HepG2 (cell line): Measurements from ENCODE around the gene SLC29A3. TPM values are rescaled to one million over a fixed set of nuclear protein-coding genes. Genes with fewer than 3 reads are reported as not detected.

Source experiments
- ATAC-seq: fragments of 200-7000 bp; cut with Tn5 transposase; 3 replicates; pipeline ENCODE4 v1.9.1; 2020; ENCODE audit warnings: mild to moderate bottlenecking, moderate library complexity
- BruUV-seq: library from RNA; stranded (reverse); fragments of 400-500 nt; replicated peaks from 2 replicates; lab custom pipeline; 2021; lab: Mats Ljungman, UMichigan
- CTCF ChIA-PET: fragments of 300-600 bp; formaldehyde crosslinking; extraction: SDS; loops from one replicate; lab custom pipeline; 2021; ENCODE audit warnings: low total read pairs, inconsistent platforms, low intra/inter-chr PET ratio; lab: Yijun Ruan, JAX
- POLR2A ChIA-PET: fragments of 350-600 bp; sonication (Branson Sonifier 250); formaldehyde crosslinking; loops from one replicate; lab custom pipeline; 2020; ENCODE audit warnings: antibody characterized with exemption, inconsistent platforms; lab: Yijun Ruan, JAX
- DNase-seq: peaks from one replicate; pipeline ENCODE4 v3.0.0-alpha.2; 2015; ENCODE audit warnings: low spot score
- FAIRE-seq: peaks from 3 replicates; lab custom pipeline; 2011; peaks lifted over from hg19 to GRCh38; lab: Jason Lieb, UNC
- H2AFZ ChIP-seq: one replicate; pipeline ENCODE4 v1.6.1; 2011; ENCODE audit warnings: low read length, inconsistent platforms
- H3K27ac ChIP-seq: fragments of 300-600 bp; 3 replicates; pipeline ENCODE4 v1.8.0; 2011; ENCODE audit warnings: mixed run types, mild to moderate bottlenecking, mixed read lengths, low read length, inconsistent platforms; ENCODE audit not compliant: insufficient read depth; ENCODE audit errors: extremely low read length
- H3K27me3 ChIP-seq, 2 experiments: fragments of 200-600 bp in 1 of 2; 2 replicates in 1 of 2; 3 replicates in 1 of 2; pipeline versions ENCODE4 v1.6.0 to v1.8.0; 2011; ENCODE audit warnings: low read length in 2 of 2, mild to moderate bottlenecking in 2 of 2, moderate library complexity in 2 of 2, inconsistent platforms in 1 of 2; ENCODE audit not compliant: insufficient read depth in 2 of 2, control insufficient read depth in 1 of 2
- H3K36me3 ChIP-seq, 2 experiments: fragments of 200-600 bp in 1 of 2; replicated peaks in 1 of 2; 2 replicates in 1 of 2; 3 replicates in 1 of 2; pipeline versions ENCODE4 v1.5.1 to v1.8.0; 2011; ENCODE audit warnings: low read length in 2 of 2, inconsistent platforms in 1 of 2; ENCODE audit not compliant: insufficient read depth in 2 of 2, control insufficient read depth in 1 of 2
- H3K4me1 ChIP-seq: 2 replicates; pipeline ENCODE4 v1.5.1; 2012; ENCODE audit warnings: low read length, inconsistent platforms; ENCODE audit not compliant: insufficient read depth
- H3K4me2 ChIP-seq: 2 replicates; pipeline ENCODE4 v1.6.0; 2011; ENCODE audit warnings: low read depth, low read length, inconsistent platforms
- H3K4me3 ChIP-seq, 3 experiments: fragments of 200-600 bp in 1 of 3; sonication (generic), shearing (Covaris generic) in 1 of 3; replicated peaks in 1 of 3; 2 replicates each; pipeline ENCODE4 v1.5.1; 2011 to 2016; ENCODE audit warnings: low read length in 3 of 3, inconsistent platforms in 2 of 3, low read depth in 2 of 3, mild to moderate bottlenecking in 2 of 3, control low read depth in 1 of 3, mixed read lengths in 1 of 3; ENCODE audit not compliant: insufficient read depth in 1 of 3
- H3K79me2 ChIP-seq: one replicate; pipeline ENCODE4 v1.6.1; 2011; ENCODE audit warnings: low read length, inconsistent platforms; ENCODE audit not compliant: insufficient read depth
- H3K9ac ChIP-seq: 2 replicates; pipeline ENCODE4 v1.6.0; 2011; ENCODE audit warnings: mild to moderate bottlenecking, low read depth, low read length, inconsistent platforms; ENCODE audit not compliant: insufficient read depth
- H3K9me3 ChIP-seq: 2 replicates; pipeline ENCODE4 v1.5.1; 2012; ENCODE audit warnings: mild to moderate bottlenecking, low read length
- H4K20me1 ChIP-seq: 2 replicates; pipeline ENCODE4 v1.6.0; 2011; ENCODE audit warnings: inconsistent platforms, mild to moderate bottlenecking, low read length, moderate library complexity; ENCODE audit not compliant: insufficient read depth
- ARNTL ChIP-seq: sonication (generic); formaldehyde crosslinking; IDR thresholded peaks from 2 replicates; pipeline ENCODE4 v1.4.0; 2020; ENCODE audit warnings: mild to moderate bottlenecking, missing genetic modification reagents
- ATAD3A ChIP-seq: sonication (generic); formaldehyde crosslinking; IDR thresholded peaks from 2 replicates; pipeline ENCODE4 v1.4.0; 2020; ENCODE audit warnings: missing genetic modification reagents
- NR2F1 ChIP-seq, 2 experiments: fragments of 450-650 bp in 1 of 2; formaldehyde crosslinking in 1 of 2; IDR thresholded peaks; 2 replicates each; pipeline versions ENCODE4 v1.5.0 to v1.6.1; 2016 to 2020; ENCODE audit warnings: mild to moderate bottlenecking in 1 of 2, missing compliant biosample characterization in 1 of 2, missing genetic modification reagents in 1 of 2, moderate library complexity in 1 of 2
- PHB2 ChIP-seq: fragments of 450-650 bp; IDR thresholded peaks from 2 replicates; pipeline ENCODE4 v1.6.1; 2018; ENCODE audit not compliant: partially characterized antibody
- ZBTB14 ChIP-seq: sonication (generic); formaldehyde crosslinking; IDR thresholded peaks from 2 replicates; pipeline ENCODE4 v1.4.0; 2020; ENCODE audit warnings: missing genetic modification reagents
- ZC3H13 ChIP-seq: sonication (generic); formaldehyde crosslinking; IDR thresholded peaks from 2 replicates; pipeline ENCODE4 v1.8.1; 2023; ENCODE audit warnings: mild to moderate bottlenecking, missing genetic modification reagents, moderate library complexity
- ZNF510 ChIP-seq: sonication (generic); formaldehyde crosslinking; IDR thresholded peaks from 2 replicates; pipeline ENCODE4 v1.4.0; 2020; ENCODE audit warnings: low read depth, mild to moderate bottlenecking, missing genetic modification reagents
- ZNF619 ChIP-seq: sonication (generic); formaldehyde crosslinking; IDR thresholded peaks from 2 replicates; pipeline ENCODE4 v1.4.0; 2020; ENCODE audit warnings: mild to moderate bottlenecking, missing genetic modification reagents
- ZSCAN31 ChIP-seq: sonication (generic); formaldehyde crosslinking; IDR thresholded peaks from 2 replicates; pipeline ENCODE4 v1.5.0; 2020; ENCODE audit warnings: low read depth, mild to moderate bottlenecking, missing genetic modification reagents
- WGBS: methylation state at CpG from one replicate; pipeline ENCODE4 v1.1.6; 2017; ENCODE audit warnings: low lambda C conversion rate; 5-methylcytosine and 5-hydroxymethylcytosine counted together
- in situ Hi-C: cut with HindIII; loops from 2 replicates; pipeline ENCODE4 v1.10.0; 2017; ENCODE audit warnings: low pct_unique_long_range_greater_than_20kb; ENCODE audit not compliant: extremely low pct_ligation_motif_present
- intact Hi-C: fragments of 100-400 bp; cut with micrococcal nuclease; formaldehyde crosslinking; loops from one replicate; pipeline ENCODE4 v1.10.0; 2022; ENCODE audit not compliant: unreplicated experiment
- polyA plus RNA-seq, 8 experiments: library from polyadenylated mRNA; depleted of rRNA in 3 of 8; stranded (reverse) in 7 of 8; unstranded in 1 of 8; fragments of >200 nt; fragmentation: Illumina TruSeq in 4 of 8; extraction: Trizol in 4 of 8; gene quantifications; 2 replicates each; pipeline versions ENCODE4 v1.2.1 to v1.2.3, GENCODE V29; 2011 to 2016; ENCODE audit warnings: low read depth in 4 of 8, missing spikeins in 1 of 8, mixed read lengths in 1 of 8; ENCODE audit not compliant: insufficient read depth in 1 of 8
- total RNA-seq, 5 experiments: library from RNA; depleted of rRNA; stranded (reverse); fragments of >200 nt; fragmentation: Illumina TruSeq; extraction: Trizol; gene quantifications; 2 replicates each; pipeline ENCODE4 v1.2.3, GENCODE V29; 2016; ENCODE audit warnings: low read depth in 1 of 5

SLC29A3 gene
- total and polyA plus RNA-seq, 2 of the 13 experiments (the other 11 are each of a cell fraction or from before 2014, with no cell fraction given): 8.6 to 11.8 TPM

- no TSS peak for BruUV-seq
- no peak overlapping the region for H2AFZ ChIP-seq
- ChIA-PET CTCF (no interaction called here), POLR2A (no interaction called here)
- peaks cover 26% of the 10 kb centered on the region for H3K4me1 ChIP-seq
- in situ Hi-C loops (no loop called here), intact Hi-C loops (no loop called here)
- TF ChIP-seq NR2F1 (CRISPR knock-in tag; IDR thresholded peaks at IDR 0.05): no peak
- TF ChIP-seq ZC3H13 (CRISPR knock-in tag): no peak
- TF ChIP-seq ZNF619: no peak
- TF ChIP-seq ZBTB14 (CRISPR knock-in tag): no peak
- TF ChIP-seq ZNF510 (CRISPR knock-in tag): no peak
- TF ChIP-seq ATAD3A (CRISPR knock-in tag): no peak
- TF ChIP-seq PHB2: no peak
- TF ChIP-seq ARNTL: no peak
- no peak for TF ChIP-seq ZSCAN31
- no peak overlapping the region for H3K4me2 ChIP-seq
- FAIRE-seq (no peak), DNase-seq (no peak), ATAC-seq (no peak)
- WGBS: 58% methylated on average over 12 of the region's 26 CpGs
- no peaks in the 10 kb centered on the region for H3K36me3 ChIP-seq
- peaks cover 2 to 24% of the 10 kb centered on the region in 2 experiments; a peak in 4 of 5 replicates for H3K27me3 ChIP-seq
- H3K9ac ChIP-seq: no peak overlapping the region
- no peak overlapping the region for H3K4me3 ChIP-seq
- no peaks in the 10 kb centered on the region for H4K20me1 ChIP-seq
- no peaks in the 10 kb centered on the region for H3K79me2 ChIP-seq
- H3K9me3 ChIP-seq: no peaks in the 10 kb centered on the region
- H3K27ac ChIP-seq: no peak overlapping the region
These were observed 28.1 kb upstream of the SLC29A3 start for GRCh38 chr10:71290806-71291527.
